GM12864 (cell line): ENCODE measurements around the gene KIFAP3.

Experiments
- DNase-seq: peaks from one replicate; pipeline ENCODE4 v3.0.0-alpha.2; 2011; ENCODE audit warnings: low read depth
- H3K4me3 ChIP-seq: 2 replicates; pipeline ENCODE4 v1.5.1; 2011; ENCODE audit warnings: mild to moderate bottlenecking, low read depth, low read length, control low read depth
- TF ChIP-seq, protein P1 (sequence below): IDR thresholded peaks from 2 replicates; pipeline ENCODE4 v1.5.1; 2011; ENCODE audit warnings: low read depth, mild to moderate bottlenecking, moderate library complexity, low read length, control low read depth, inconsistent platforms; ENCODE audit errors: missing control alignments

The KIFAP3 gene

DNA sequence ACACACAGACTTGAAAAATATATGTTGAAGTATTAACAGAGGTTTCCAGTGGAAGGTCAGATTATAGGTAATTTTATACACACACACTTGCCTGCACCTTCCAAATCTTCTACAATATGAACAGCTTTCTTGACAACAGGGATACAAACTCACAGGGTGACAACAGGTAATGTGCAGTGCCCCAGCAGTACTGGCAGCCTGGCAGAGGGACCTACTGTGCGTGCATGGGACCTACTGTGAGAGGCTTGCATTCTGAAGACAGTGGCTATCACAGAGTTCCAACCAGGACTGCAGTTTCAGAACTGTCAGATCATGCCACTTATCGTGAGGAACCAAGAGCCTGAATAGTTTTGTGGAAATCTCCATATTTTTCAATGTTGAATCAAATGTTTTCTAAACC, 184.6 kb downstream of the KIFAP3 start:
- TF ChIP-seq, protein P1, sequence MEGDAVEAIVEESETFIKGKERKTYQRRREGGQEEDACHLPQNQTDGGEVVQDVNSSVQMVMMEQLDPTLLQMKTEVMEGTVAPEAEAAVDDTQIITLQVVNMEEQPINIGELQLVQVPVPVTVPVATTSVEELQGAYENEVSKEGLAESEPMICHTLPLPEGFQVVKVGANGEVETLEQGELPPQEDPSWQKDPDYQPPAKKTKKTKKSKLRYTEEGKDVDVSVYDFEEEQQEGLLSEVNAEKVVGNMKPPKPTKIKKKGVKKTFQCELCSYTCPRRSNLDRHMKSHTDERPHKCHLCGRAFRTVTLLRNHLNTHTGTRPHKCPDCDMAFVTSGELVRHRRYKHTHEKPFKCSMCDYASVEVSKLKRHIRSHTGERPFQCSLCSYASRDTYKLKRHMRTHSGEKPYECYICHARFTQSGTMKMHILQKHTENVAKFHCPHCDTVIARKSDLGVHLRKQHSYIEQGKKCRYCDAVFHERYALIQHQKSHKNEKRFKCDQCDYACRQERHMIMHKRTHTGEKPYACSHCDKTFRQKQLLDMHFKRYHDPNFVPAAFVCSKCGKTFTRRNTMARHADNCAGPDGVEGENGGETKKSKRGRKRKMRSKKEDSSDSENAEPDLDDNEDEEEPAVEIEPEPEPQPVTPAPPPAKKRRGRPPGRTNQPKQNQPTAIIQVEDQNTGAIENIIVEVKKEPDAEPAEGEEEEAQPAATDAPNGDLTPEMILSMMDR, result no peak
- no peak overlapping the region for H3K4me3 ChIP-seq

DNA sequence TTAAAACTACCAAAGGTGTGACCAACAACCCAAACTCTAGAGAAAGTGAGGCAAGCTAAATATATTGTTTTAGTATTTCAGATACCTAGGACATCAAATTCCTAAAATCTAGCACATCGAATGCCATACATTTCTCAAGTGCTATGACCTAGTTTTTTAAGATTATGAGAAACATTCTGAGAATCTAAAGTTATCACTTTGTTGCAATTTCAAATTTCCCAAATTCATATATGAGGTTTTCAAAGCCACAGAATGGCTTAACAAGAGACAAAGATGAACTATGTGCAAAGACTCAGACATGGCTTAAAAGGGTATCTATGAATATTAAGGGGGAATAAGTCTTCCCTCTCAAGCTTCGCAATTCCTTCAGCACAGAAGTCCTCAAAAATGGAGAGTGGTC, 187.6 kb downstream of the KIFAP3 start:
- no peak for DNase-seq
- H3K4me3 ChIP-seq, result no peak overlapping the region
- TF ChIP-seq, protein P1, result no peak

More for the DNA sequence above, 184.6 kb downstream of the KIFAP3 start:
- no peak for DNase-seq

DNA sequence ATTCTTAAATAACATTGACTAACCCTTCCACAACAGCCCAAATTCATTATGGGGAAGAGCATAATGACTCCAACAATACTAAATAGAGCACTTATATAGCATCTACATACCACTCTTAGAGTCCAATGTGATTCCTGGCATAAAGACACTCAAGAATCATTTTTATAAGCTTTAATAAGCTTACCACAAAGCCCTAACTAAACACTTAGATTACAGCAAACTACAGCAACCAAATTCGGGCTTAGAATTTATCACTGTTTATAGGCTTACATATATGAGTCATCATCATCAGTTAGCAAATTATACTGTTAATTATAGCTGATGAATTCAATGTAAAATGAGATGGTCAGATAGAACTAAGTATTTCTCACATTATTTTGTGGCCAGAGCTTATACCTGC, 188.1 kb downstream of the KIFAP3 start:
- no peak overlapping the region for H3K4me3 ChIP-seq
- no peak for DNase-seq
- TF ChIP-seq, protein P1, result no peak

DNA sequence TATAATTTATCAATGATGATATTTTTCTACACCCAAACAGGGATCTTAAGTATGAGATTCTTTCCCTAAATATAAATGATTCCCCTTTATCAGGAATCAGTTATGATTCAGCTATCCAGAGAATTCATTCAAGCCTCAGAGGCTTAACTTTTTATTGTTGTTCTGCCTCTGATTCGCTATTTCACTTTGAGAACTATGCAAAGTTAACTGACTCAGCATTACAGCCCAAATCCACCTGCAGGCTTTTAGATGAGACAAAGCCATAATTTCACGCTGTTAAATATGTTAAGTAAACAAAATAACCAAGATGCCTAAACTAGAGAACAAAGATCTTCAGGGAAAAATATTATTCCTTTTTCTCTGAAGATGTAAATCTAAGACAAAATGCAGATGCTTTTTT, 189.3 kb downstream of the KIFAP3 start:
- H3K4me3 ChIP-seq, result no peak overlapping the region
- TF ChIP-seq, protein P1, result no peak
- no peak for DNase-seq

DNA sequence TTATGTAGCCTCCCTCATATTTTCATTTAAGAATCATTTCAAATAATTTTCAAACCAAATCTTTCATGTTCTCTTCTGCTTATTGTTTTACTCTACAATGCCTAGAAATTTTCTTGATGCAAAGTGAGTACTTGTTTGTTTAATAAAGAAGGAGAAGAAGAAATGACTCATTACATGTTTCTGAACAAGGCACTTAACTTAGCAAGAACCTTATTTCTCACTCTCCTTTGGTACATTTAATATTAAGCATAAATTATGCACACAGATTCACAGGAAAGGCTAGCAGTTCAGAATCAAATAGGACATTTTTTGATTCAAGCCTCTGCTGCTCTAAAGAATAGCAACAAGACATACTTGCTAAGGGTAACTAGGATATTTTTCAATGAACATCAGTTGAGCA, 189.9 kb downstream of the KIFAP3 start:
- TF ChIP-seq, protein P1, result no peak
- DNase-seq, result no peak
- no peak overlapping the region for H3K4me3 ChIP-seq

DNA sequence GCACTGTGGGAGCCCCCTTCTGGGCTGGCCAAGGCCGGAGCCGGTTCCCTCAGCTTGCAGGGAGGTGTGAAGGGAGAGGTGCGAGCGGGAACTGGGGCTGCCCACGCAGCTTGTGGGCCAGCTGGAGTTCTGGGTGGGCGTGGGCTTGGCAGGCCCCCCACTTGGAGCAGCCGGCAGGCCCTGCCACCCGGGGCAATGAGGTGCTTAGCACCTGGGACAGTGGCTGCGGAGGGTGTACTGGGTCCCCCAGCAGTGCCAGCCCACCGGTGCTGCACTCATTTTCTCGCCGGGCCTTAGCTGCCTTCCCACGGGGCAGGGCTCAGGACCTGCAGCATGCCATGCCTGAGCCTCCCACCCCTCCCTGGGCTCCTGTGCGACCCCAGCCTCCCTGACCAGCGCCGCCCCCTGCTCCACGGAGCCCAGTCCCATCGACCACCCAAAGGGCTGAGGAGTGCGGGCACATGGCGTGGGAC, 192.4 kb downstream of the KIFAP3 start:
- DNase-seq, result no peak
- no peak overlapping the region for H3K4me3 ChIP-seq
- TF ChIP-seq, protein P1, result no peak

DNA sequence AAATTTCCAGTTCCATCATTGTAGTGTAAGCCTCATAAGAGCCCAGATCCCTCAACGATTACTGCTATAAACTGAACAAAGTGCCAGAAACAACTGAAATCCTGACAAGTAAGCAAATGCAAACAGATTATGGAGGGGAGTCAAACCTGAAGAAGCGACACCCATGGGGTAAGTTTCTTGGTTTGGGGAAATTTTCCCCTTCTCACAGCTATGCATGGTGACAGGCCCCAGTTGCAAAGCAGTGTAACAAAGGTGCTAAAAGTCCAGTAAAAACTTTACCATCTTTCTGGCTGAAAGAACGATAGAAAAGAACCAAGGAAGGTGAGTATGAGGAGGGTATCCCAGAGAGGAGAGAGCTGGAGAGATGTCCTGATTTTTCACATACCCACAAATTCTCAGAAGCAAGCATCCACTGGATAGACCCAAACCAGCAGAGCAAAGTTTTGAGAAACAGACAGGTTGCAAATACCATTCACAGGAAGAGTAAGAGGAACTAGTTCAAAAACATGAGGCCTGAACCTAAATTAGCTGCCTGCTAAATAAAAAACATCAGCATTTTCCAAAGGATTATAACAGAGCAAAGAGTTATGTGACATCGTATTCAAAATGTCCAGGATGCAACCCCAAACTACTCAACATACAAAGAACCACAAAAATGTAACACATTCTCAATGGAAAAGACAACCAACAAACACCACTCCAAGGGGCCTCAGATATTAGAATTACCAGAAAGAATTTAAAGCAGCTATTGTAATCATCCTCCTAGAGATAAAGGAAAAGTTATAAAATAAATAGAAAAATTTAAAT, 195.3 kb downstream of the KIFAP3 start:
- no peak overlapping the region for H3K4me3 ChIP-seq
- TF ChIP-seq, protein P1, result no peak
- DNase-seq, result no peak
